Adipocyte (in vitro differentiated cells): ENCODE data around the gene TACC2.

Experiments used
- DNase-seq: peaks from one replicate; pipeline ENCODE4 v3.0.0-alpha.2; 2015; ENCODE audit warnings: low read depth
- H3K27me3 ChIP-seq: replicated peaks from 2 replicates; pipeline ENCODE4 v1.7.0; 2013; ENCODE audit warnings: mild to moderate bottlenecking, low read length, moderate library complexity; ENCODE audit not compliant: control insufficient read depth, insufficient read depth
- H3K36me3 ChIP-seq: 2 replicates; pipeline ENCODE4 v1.7.0; 2013; ENCODE audit warnings: low read length, mild to moderate bottlenecking, moderate library complexity; ENCODE audit not compliant: control insufficient read depth, insufficient read depth, severe bottlenecking
- H3K4me1 ChIP-seq: 2 replicates; pipeline ENCODE4 v1.7.0; 2013; ENCODE audit warnings: mild to moderate bottlenecking, low read length, moderate library complexity; ENCODE audit not compliant: control insufficient read depth, insufficient read depth
- H3K4me3 ChIP-seq: 2 replicates; pipeline ENCODE4 v1.7.0; 2013; ENCODE audit warnings: mild to moderate bottlenecking, low read length, moderate library complexity
- H3K9ac ChIP-seq: 2 replicates; pipeline ENCODE4 v1.7.0; 2013; ENCODE audit warnings: mild to moderate bottlenecking, low read length, moderate library complexity
- H3K9me3 ChIP-seq: 2 replicates; pipeline ENCODE4 v1.7.0; 2013; ENCODE audit warnings: mild to moderate bottlenecking, low read length, moderate library complexity; ENCODE audit not compliant: control insufficient read depth

The TACC2 gene

DNA sequence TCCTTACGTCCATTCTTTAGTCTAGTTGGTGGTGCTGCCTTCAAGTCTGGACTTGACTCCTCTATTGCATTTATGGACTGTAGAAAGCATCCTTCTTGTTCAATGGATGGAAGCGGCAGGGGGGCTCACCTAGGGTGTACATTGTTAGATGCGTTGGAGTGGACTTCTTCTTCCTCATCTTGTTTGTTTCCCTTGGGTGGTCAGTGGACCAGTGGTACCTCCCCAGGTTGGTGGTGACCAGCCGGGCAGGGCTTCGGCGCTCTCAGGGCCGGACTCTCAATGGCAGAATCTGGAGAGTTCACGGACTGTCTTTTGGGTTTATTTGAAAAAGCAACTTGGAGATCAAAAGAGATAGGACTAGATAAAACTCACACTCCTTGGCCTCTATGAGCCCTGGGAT lies 276.0 kb downstream of the TACC2 start:
- peaks cover 31% of the 10 kb centered on the region for H3K4me1 ChIP-seq
- no peaks in the 10 kb centered on the region for H3K36me3 ChIP-seq
- H3K4me3 ChIP-seq, result peak overlapping the region; percentile 69
- DNase-seq, result no peak
- H3K27me3 ChIP-seq, result no peaks in the 10 kb centered on the region
- peak overlapping the region; percentile 76 for H3K9ac ChIP-seq
- peaks cover 14% of the 10 kb centered on the region for H3K9me3 ChIP-seq

DNA sequence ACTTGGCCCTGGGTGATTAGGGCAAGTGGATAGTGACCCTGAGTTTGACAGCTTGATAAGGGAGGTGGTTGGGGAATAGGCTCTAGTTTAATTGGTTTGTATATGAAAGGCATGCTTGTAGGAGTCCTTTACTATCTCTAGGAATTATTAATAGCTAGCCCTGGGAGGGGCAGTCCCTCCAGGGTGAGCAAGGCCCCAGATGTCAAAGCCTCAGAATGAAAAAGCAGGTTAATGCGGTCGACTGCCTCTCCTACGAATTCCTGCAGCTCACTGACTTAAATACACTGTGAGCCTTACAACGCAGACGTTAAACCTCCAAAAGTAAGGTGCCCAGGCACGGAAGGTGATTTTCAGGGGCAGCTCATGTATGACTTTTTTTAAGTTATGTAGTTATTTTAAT lies 276.9 kb downstream of the TACC2 start:
- Histone ChIP-seq H3K9me3 (peaks cover 14% of the 10 kb centered on the region), H3K9ac (no peak overlapping the region), H3K4me1 (peaks cover 31% of the 10 kb centered on the region), H3K4me3 (no peak overlapping the region), H3K27me3 (no peaks in the 10 kb centered on the region), H3K36me3 (no peaks in the 10 kb centered on the region)
- no peak for DNase-seq

DNA sequence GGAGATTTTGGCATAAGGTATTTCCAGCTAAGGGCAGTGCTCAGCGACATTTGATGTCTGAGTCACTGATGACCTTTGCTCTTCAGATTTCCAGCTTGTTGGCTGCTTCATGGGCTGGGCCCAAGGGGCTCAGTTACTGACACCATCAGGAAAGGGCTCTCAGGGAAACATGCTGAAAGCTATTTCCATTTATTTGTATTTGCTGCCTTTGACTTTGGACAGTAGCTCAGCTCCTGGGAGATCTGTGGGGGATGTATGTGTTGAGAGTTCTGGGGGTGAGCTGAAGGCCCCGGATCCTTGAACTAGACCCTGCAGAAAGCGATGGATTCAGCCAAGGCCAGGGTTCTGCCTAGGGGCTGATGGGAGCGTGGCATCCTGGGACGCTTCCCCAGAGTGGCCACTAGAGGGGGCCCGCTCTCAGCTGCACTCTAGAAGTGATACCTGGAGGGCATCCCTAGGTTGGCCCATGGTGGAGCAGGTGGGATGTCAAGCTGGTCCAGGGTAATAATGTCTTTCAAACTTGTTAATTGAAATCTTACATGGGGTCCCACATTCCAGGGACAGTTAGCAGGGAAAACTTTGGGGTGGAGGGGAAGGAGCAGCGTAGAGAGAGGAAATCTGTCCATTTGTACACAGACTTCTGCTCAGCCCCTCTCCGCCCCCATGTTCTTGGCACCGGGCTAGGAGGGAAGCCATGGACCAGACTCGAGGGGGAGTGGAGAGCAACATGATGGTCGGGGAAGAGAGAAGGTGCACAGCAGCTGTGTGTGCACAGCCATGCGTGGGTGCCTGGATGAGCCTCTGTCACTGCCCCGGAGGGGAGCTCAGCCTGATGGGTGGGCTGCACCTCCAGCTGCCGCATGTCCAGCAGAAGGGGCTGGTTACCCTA lies 279.1 kb downstream of the TACC2 start:
- Histone ChIP-seq H3K9me3 (peaks cover 2% of the 10 kb centered on the region), H3K9ac (peak overlapping the region; percentile 20), H3K27me3 (no peaks in the 10 kb centered on the region), H3K4me3 (no peak overlapping the region), H3K4me1 (peaks cover 31% of the 10 kb centered on the region), H3K36me3 (no peaks in the 10 kb centered on the region)
- peak; percentile 65 for DNase-seq

DNA sequence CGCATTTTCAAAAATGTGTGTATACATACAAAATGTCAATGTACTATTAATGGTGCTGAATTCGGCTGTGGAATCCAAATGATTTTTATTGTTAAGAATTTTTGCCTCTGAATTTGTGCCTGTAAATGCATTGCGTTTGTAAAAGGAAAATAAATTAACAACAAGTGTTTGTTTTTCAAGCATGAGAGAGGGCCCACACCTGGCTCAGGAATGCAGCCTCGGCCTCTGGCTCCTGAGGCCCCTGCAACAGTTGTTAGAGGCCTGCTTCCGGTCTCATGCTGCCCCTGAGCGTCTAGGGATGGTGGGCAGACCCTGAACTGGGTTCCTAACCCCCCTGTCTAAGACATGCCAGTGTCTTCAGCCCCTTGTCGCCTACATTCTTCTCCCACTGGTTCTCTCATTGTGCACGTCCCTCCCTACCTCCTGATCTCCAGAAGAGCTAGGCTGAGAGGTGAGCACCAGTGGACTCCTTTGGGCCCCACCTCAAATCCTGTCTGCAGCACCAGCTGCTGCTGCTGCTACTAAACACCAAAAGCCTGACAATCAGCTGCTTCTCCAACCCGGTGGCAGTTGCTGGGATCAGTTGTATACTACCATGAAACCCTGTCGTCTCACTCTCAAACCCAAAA lies 280.2 kb downstream of the TACC2 start:
- H3K27me3 ChIP-seq, result no peaks in the 10 kb centered on the region
- no peak for DNase-seq
- peaks cover 23% of the 10 kb centered on the region for H3K4me1 ChIP-seq
- H3K9me3 ChIP-seq, result no peaks in the 10 kb centered on the region
- H3K4me3 ChIP-seq, result no peak overlapping the region
- no peaks in the 10 kb centered on the region for H3K36me3 ChIP-seq
- no peak overlapping the region for H3K9ac ChIP-seq

DNA sequence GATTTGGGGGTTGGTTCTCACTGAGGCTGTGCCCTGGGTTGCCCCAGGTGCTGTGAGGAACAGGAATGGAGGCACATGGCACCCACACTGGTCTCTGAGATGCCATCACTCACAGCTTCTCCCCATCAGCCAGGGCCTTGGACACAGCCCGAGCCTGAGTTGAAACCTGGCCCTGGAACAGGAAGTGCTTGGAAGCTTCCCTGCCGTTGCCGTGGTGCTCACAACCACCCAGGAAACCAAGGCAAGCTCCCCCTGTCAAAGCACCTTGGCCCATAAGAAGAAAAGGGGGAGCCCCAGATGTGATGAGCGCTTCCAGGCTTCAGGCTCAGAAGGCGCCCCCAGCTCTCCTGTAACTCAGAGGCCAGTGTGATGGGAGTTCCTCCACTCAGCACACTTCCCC lies 282.1 kb downstream of the TACC2 start, which contains the start of gene BTBD16:
TSS of gene BTBD16 (plus strand) at position 221 of the 400 bp plus-strand sequence. CDS start 3,786 bp downstream, outside the sequence.
- no peaks in the 10 kb centered on the region for H3K36me3 ChIP-seq
- peaks cover 8% of the 10 kb centered on the region for H3K4me1 ChIP-seq
- H3K4me3 ChIP-seq, result no peak within 1 kb of the TSS
- H3K27me3 ChIP-seq, result no peaks in the 10 kb centered on the region
- H3K9ac ChIP-seq, result no peak within 1 kb of the TSS
- no peak for DNase-seq
- no peaks in the 10 kb centered on the region for H3K9me3 ChIP-seq

DNA sequence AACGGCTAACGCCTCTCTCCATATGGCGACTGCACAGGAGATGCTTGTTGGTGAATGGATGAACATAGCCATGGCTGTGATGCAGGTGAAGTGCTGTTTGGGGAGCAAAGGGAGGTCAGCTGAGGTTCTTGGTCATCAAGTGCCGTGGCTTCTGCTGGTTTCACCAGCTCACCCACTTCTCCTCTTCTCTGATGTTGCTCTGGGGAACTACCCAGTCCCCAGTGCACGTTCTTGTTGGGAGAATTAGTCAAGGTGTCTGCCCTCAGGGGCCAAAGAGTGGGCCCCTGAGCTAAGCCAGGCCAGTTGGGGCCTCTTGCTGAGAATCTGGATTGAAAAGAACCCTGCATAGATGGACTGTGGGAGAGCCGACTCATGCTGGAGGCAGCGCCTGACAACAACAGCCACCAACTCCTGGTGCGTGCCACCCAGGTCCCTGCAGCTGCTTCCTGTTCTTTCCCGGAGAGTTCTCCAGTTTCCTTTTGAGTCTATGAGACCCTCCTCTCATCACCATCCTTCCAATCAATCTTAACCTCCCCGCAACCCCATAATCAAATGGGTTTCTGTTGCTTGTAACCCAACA lies 285.1 kb downstream of the TACC2 start:
- no peak for DNase-seq
- Histone ChIP-seq H3K4me3 (no peak overlapping the region), H3K4me1 (peaks cover 10% of the 10 kb centered on the region), H3K9me3 (no peaks in the 10 kb centered on the region), H3K27me3 (no peaks in the 10 kb centered on the region), H3K36me3 (no peaks in the 10 kb centered on the region), H3K9ac (no peak overlapping the region)

DNA sequence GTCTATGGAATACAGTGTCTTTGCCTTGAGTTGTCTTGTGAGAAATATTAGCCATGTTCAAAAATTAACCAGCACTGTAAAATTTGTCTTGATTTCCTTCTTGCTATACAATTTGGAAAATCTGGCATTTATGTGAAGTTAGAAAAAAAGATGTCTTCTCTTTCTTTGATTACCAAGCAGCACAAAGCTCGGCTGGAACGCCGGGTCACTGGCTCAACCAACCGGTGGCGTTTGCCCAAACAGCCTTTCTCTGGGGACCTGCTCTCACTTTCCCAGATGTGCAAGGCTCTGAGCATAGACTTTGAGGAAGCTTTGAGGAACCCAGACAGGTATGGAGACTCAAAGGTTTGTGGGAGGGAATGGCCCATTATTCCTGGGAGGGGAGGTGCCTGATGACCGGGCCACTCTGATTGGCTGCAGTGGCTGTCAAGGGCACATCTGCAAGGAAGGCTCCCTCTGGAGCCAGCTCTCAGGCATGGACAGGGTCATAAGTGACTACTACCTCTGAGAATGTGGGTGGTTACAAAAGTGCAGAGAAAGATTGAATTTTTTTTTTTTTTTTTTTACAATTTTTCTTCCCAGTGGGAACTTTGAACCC lies 287.7 kb downstream of the TACC2 start:
- H3K4me3 ChIP-seq, result no peak overlapping the region
- H3K27me3 ChIP-seq, result no peaks in the 10 kb centered on the region
- H3K9ac ChIP-seq, result no peak overlapping the region
- H3K9me3 ChIP-seq, result no peaks in the 10 kb centered on the region
- H3K36me3 ChIP-seq, result no peaks in the 10 kb centered on the region
- peaks cover 10% of the 10 kb centered on the region for H3K4me1 ChIP-seq
- DNase-seq, result peak; percentile 35

DNA sequence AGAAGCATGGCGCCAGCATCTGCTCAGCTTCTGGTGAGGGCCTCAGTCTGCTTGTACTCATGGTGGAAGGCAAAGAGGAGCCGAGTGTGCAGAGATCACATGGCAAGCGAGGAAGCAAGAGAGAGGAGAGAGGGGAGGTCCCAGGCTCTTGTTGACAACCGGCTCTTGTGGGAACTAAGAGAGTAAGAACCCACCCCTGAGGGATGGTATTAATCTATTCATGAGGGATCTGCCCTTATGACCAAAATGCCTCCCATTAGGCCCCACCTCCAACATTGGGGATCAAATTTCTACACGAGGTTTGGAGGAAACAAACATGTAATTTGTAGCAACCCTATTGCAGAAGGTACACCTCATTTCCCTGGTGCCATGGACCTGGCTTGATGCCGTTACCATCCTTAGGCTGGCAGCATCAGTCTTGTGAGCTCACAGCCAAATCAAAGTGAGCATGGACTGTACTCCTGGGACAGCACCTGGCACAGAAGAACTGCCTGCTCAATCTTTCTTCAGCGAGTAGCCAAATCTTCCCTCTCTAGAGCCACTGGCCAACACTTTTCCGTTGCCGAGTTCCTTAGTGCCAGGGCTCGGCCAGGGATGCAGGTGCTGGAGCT lies 288.7 kb downstream of the TACC2 start:
- Histone ChIP-seq H3K9ac (no peak overlapping the region), H3K9me3 (no peaks in the 10 kb centered on the region), H3K27me3 (no peaks in the 10 kb centered on the region), H3K4me1 (peaks cover 14% of the 10 kb centered on the region), H3K36me3 (no peaks in the 10 kb centered on the region), H3K4me3 (no peak overlapping the region)
- no peak for DNase-seq

DNA sequence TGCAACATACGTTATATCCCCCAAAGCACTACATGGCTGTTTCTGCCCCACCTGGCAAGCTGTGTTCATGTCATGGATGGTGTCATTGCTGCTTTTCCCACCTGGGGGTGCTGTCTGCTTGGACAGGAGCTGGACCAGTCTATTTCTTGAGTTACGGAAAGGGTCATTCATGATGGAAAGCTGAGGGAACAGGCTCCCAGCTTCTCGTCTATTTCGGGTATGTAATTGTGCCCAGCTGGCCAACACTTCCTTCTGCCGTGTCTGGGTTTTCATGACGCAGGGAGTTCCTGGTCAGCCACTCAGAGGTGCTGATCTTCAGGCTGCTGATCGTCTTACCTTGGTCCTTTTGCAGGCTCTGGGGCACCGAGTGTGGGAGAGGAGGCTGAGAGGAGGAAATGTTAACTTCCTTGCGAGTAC lies 290.8 kb downstream of the TACC2 start:
- Histone ChIP-seq H3K4me1 (peaks cover 14% of the 10 kb centered on the region), H3K4me3 (no peak overlapping the region), H3K9me3 (no peaks in the 10 kb centered on the region), H3K27me3 (no peaks in the 10 kb centered on the region), H3K9ac (no peak overlapping the region), H3K36me3 (no peaks in the 10 kb centered on the region)
- peak; percentile 39 for DNase-seq

DNA sequence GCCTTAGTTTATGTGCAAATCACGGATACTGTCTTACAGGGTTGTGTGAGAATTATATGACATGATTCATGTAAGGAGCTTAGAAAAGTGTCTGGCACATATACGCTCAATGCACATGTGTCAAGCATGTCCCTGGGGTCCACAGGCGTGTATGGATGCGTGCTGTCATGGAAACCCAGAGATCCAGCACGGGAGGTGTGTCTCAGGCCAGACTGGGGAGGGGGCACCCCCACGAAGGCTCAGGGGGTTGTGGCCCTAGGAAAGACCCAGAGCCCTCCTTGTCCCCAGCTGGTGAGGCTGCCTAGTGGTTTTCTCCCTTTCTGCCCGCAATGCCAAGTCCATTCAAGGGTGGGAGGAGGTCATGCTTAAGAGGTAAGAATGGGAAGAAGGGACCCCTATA lies 291.2 kb downstream of the TACC2 start:
- no peak overlapping the region for H3K9ac ChIP-seq
- peaks cover 14% of the 10 kb centered on the region for H3K4me1 ChIP-seq

More for the DNA sequence above, 291.2 kb downstream of the TACC2 start:
- Histone ChIP-seq H3K36me3 (no peaks in the 10 kb centered on the region), H3K4me3 (no peak overlapping the region), H3K9me3 (no peaks in the 10 kb centered on the region), H3K27me3 (no peaks in the 10 kb centered on the region)
- DNase-seq, result no peak
